Measurements from ENCODE around the gene TPRA1.
"Not testable (repeated sequence)": the region's sequence is repeated elsewhere in the genome, so short reads cannot be mapped to it uniquely, and the experiment has no call there.

The TPRA1 gene

GRCh38 chr3:127535901-127536829, 54.4 kb downstream of the TPRA1 start:
- DNase-seq, result no peak

GRCh38 chr3:127535106-127535785, 55.3 kb downstream of the TPRA1 start:
- no peak for DNase-seq

DNA sequence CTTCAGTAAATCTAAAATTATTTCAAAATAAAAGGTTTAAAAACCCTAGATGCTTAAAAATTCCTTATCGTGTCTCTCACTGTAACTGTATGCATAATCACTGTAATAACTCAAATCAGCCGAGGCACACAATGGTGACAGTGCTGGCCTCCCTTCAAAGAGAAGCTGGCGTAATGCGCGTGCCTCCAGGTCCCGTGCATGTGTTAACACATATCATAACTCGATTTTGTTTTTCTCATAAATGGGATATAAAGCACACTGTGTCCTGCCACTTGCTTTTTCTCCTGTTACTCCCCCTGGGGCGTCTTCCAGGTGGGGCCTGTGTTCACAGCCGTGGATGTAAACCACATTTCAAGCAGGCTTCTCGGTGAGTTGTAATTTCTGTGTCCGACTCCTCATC, 56.0 kb downstream of the TPRA1 start:
- no peak for DNase-seq

- no peak for DNase-seq
Measured at GRCh38 chr3:127534161-127534451, 56.4 kb downstream of the TPRA1 start.

DNA sequence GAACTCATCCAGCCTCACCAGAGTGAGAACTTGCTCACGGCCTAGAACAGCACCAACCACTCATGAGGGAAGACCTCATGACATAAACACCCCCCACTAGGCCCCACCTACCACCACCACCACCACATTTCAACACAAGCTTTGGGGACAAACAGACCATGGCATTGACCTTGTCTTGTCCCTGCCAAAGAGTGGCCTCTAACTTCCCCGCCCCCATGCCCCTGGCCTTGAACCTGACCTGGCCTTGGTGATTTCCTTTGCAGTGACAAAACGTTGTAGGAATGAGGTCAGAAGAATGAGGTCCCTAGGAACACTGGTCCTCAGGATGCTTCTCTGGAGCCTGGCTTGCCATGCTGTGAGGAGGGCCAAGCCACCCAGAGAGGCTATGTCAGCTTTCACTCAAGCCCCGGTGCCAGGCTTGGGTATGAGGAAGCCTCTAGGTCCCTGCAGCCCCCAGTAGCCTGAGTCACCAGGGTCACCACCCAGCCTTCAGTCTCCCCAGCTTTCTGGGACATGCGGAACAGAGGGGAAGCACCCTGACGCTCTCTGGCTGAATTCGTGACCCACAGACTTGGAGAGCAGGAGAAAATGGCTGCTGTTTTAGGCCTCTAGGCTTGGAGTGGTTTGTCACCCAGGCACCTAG, 57.9 kb downstream of the TPRA1 start:
- DNase-seq, result no peak

GRCh38 chr3:127531821-127532220, 58.7 kb downstream of the TPRA1 start:
- no peak for DNase-seq

DNA sequence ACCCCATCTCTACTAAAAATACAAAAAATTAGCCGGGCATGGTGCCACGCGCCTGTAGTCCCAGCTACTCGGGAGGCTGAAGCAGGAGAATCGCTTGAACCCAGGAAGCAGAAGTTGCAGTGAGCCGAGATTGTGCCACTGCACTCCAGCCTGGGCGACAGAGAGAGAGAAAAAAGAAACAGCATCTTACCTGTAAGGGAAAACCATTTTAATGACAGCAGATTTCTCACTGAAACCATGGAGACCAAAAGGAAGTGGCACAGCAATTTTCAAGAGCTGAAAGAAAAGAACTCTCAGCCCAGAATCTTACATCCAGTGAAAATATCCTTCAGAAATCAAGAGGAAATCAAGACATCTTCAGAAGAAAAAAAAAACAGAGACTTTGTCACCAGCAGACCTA, 59.7 kb downstream of the TPRA1 start:
- DNase-seq, result not testable (repeated sequence)

- no peak for DNase-seq
Measured at GRCh38 chr3:127529346-127530188, 61.0 kb downstream of the TPRA1 start.

DNA sequence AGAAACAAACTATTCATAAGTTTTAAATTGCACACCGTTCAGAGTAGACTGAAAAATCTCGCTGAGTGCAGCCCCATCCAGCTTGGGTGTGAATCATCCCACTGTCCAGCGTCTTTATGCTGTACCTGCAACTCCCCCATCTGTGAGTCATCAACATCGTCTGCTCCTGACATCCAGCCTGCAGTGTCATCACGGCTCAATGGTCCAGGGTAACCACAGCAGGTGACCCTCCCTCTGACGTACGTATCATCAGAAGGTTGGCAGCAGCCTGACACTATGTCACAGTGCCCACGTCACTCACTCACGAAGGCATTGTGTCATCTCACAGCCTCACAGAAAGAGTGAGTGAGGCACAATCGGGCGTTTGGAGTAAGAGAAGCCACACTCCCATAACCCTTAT, 65.2 kb downstream of the TPRA1 start:
- peak; percentile 11 for DNase-seq

DNA sequence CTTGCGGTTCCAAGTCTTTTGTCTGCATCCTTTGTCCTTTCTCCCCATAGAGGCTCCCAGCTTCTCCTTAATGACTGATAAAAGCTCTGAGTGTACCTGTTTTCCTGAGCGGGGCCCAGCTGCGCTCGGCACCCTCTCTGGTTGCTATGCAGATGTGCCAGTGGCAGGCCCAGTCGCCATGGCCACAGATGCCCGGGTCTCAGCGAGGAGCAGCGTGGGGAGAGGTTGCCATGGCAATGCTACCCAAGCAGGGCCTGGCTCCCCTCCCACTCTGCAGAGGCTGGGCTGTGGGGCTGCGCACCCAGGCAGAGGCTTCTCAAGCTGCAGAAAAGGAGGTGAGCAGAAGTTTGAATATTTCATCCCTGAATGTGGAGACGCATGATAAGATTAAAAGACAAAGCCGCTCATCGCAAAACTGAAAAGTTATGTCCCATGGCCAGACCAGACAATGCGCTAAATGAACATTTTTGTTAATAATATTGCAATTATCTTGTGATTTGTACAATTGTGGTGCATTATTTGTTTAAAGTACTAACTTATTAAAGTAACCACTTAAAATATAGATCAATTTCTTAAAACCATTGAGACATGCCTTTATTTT, 66.1 kb downstream of the TPRA1 start:
- DNase-seq, result no peak

All from fibroblast of skin of back (primary cell).